Vagina (tissue), 2 donors: ENCODE measurements around the gene DGKI. TPM values are rescaled to one million over a fixed set of nuclear protein-coding genes. Genes with fewer than 3 reads are reported as not detected.

Source experiments
- DNase-seq, 2 donors: peaks; one replicate each; pipeline ENCODE4 v3.0.0-alpha.2; 2017; ENCODE audit errors: extremely low spot score in 2 of 2
- H3K27ac ChIP-seq: fragments of 200-600 bp; sonication (generic); one replicate; pipeline ENCODE4 v1.5.1; 2019
- H3K27me3 ChIP-seq: fragments of 200-600 bp; sonication (generic); one replicate; pipeline ENCODE4 v1.5.1; 2019
- H3K36me3 ChIP-seq, 2 donors: fragments of 200-600 bp; sonication (generic); one replicate each; pipeline ENCODE4 v1.5.1; 2017 to 2019
- H3K4me1 ChIP-seq: fragments of 200-600 bp; sonication (generic); one replicate; pipeline ENCODE4 v1.5.1; 2019
- H3K4me3 ChIP-seq, 2 donors: fragments of 200-600 bp; sonication (generic); 1 replicate in 1 of 2; 2 replicates in 1 of 2; pipeline ENCODE4 v1.5.1; 2016 to 2019
- H3K9me3 ChIP-seq: fragments of 200-600 bp; sonication (generic); one replicate; pipeline ENCODE4 v1.5.1; 2019
- POLR2A ChIP-seq, 2 donors: fragments of 450-650 bp; IDR thresholded peaks; one replicate each; pipeline ENCODE4 v1.6.1; 2017; ENCODE audit warnings: antibody characterized with exemption in 2 of 2, mild to moderate bottlenecking in 2 of 2, moderate library complexity in 2 of 2
- POLR2AphosphoS5 ChIP-seq, 2 donors: sonication (generic); formaldehyde crosslinking; IDR thresholded peaks; one replicate each; pipeline ENCODE4 v1.9.0; 2017; ENCODE audit warnings: antibody characterized with exemption in 2 of 2, mild to moderate bottlenecking in 2 of 2, low read depth in 1 of 2; ENCODE audit not compliant: insufficient read depth in 1 of 2
- intact Hi-C: fragments of 100-400 bp; cut with DNase I; formaldehyde crosslinking; loops from one replicate; pipeline ENCODE4 v1.15.1; 2023
- total RNA-seq: library from RNA; depleted of rRNA; stranded (reverse); fragments of >200 nt; gene quantifications from one replicate; pipeline ENCODE4 v1.2.3, GENCODE V29; 2016
- TF ChIP-seq, protein P1 (sequence below), 3 experiments: fragments of 450-650 bp in 2 of 3; fragments of 200-600 bp in 1 of 3; sonication (generic) in 1 of 3; IDR thresholded peaks; one replicate each; pipeline ENCODE4 v1.5.1; 2017 to 2019; ENCODE audit warnings: antibody characterized with exemption in 3 of 3, mild to moderate bottlenecking in 2 of 3, moderate library complexity in 2 of 3

The DGKI gene
- total RNA-seq, 1 donor from 2014 or later: 1.2 TPM

DNA sequence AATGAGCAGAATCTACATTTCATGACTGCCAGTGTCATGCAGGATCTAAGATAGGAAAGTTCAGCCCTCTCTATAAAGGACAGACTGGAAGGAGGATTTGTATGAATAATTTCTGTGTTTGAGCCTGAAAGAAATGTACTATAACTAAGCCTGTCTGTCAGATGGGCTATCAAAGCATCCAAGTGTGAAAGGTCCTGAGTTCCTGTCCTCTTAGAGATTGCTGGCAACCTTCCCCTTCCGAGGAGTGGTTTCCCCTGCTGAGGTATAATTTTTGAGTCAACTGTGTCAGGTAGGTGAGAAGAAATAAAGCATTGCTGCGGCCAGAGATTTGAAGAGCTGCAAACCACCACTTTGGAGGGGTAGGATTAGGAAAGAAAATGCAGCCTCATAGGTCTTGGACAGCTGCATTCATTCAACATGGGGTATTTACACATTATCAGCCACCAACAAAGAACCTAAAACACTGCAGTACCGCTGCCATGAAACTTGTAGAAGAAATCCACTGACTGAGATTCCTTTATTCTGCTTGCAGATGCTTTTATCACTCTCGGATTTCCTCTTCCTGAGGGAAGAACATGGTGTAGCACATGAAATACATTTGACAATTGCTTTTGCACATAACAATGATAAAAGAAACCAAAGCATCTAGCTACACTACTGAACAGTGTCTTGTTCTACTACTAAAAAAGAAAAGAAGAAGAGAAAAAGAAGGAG, 189.1 kb downstream of the DGKI start:
- intact Hi-C loops: loop anchor here (10.0 kb wide), 1 partner anchor 237 kb away; no protein-coding TSS in a partner anchor
- Histone ChIP-seq H3K36me3 (no peaks in the 10 kb centered on the region), H3K27ac (no peak overlapping the region), H3K9me3 (no peaks in the 10 kb centered on the region), H3K4me3 (no peak overlapping the region), H3K4me1 (no peaks in the 10 kb centered on the region), H3K27me3 (no peaks in the 10 kb centered on the region)
- TF ChIP-seq POLR2A (IDR thresholded peaks at IDR 0.05) (no peak), POLR2AphosphoS5 (IDR thresholded peaks at IDR 0.05; ENCODE audit: insufficient read depth in 1 of 2, low read depth in 1 of 2) (no peak)
- TF ChIP-seq, protein P1, sequence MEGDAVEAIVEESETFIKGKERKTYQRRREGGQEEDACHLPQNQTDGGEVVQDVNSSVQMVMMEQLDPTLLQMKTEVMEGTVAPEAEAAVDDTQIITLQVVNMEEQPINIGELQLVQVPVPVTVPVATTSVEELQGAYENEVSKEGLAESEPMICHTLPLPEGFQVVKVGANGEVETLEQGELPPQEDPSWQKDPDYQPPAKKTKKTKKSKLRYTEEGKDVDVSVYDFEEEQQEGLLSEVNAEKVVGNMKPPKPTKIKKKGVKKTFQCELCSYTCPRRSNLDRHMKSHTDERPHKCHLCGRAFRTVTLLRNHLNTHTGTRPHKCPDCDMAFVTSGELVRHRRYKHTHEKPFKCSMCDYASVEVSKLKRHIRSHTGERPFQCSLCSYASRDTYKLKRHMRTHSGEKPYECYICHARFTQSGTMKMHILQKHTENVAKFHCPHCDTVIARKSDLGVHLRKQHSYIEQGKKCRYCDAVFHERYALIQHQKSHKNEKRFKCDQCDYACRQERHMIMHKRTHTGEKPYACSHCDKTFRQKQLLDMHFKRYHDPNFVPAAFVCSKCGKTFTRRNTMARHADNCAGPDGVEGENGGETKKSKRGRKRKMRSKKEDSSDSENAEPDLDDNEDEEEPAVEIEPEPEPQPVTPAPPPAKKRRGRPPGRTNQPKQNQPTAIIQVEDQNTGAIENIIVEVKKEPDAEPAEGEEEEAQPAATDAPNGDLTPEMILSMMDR (IDR thresholded peaks at IDR 0.05): no peak
- DNase-seq: no peak

GRCh38 chr7:137656850-137657232, 189.9 kb downstream of the DGKI start:
- no peaks in the 10 kb centered on the region for H3K27me3 ChIP-seq
- H3K27ac ChIP-seq: no peak overlapping the region
- H3K9me3 ChIP-seq: no peaks in the 10 kb centered on the region
- no peak overlapping the region for H3K4me3 ChIP-seq
- no peaks in the 10 kb centered on the region for H3K36me3 ChIP-seq
- no peak for TF ChIP-seq POLR2A (IDR thresholded peaks at IDR 0.05)
- TF ChIP-seq, protein P1 (IDR thresholded peaks at IDR 0.05): no peak
- TF ChIP-seq POLR2AphosphoS5 (IDR thresholded peaks at IDR 0.05; ENCODE audit: insufficient read depth in 1 of 2, low read depth in 1 of 2): no peak
- DNase-seq: no peak
- no peaks in the 10 kb centered on the region for H3K4me1 ChIP-seq
- intact Hi-C loops: loop anchor here (10.0 kb wide), 1 partner anchor 238 kb away; no protein-coding TSS in a partner anchor

GRCh38 chr7:137656227-137656849, 190.4 kb downstream of the DGKI start:
- Histone ChIP-seq H3K4me1 (no peaks in the 10 kb centered on the region), H3K27ac (no peak overlapping the region), H3K27me3 (no peaks in the 10 kb centered on the region), H3K9me3 (no peaks in the 10 kb centered on the region), H3K4me3 (no peak overlapping the region), H3K36me3 (no peaks in the 10 kb centered on the region)
- TF ChIP-seq, protein P1 (IDR thresholded peaks at IDR 0.05): peak; percentile 59 to 80 (median 71)
- TF ChIP-seq POLR2AphosphoS5 (IDR thresholded peaks at IDR 0.05; ENCODE audit: insufficient read depth in 1 of 2, low read depth in 1 of 2): no peak
- no peak for TF ChIP-seq POLR2A (IDR thresholded peaks at IDR 0.05)
- DNase-seq: no peak
- intact Hi-C loops: loop anchor here (10.0 kb wide), 1 partner anchor 238 kb away; no protein-coding TSS in a partner anchor

DNA sequence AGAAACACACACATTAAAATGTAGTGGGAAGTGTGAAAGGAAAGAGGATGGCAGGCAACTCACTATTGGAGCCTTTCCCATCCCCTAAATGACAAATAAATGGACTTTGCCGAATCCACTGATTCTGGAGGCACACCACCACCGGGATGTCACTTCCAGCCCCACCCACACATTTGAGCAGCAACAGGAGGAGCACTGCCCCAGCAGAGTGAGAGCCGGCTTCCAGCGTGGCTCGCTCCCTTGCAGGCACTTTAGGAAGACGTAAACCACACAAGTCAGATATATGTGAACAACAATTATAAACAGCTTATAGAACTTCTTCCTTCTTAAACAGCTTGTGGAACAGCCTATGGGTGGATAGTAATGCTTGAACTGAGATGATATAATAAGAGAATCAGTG, 191.0 kb downstream of the DGKI start:
- TF ChIP-seq POLR2A (IDR thresholded peaks at IDR 0.05) (no peak), POLR2AphosphoS5 (IDR thresholded peaks at IDR 0.05; ENCODE audit: insufficient read depth in 1 of 2, low read depth in 1 of 2) (no peak)
- TF ChIP-seq, protein P1 (IDR thresholded peaks at IDR 0.05): no peak
- Histone ChIP-seq H3K9me3 (no peaks in the 10 kb centered on the region), H3K36me3 (no peaks in the 10 kb centered on the region), H3K27me3 (no peaks in the 10 kb centered on the region), H3K4me1 (no peaks in the 10 kb centered on the region), H3K4me3 (no peak overlapping the region), H3K27ac (no peak overlapping the region)
- intact Hi-C loops: loop anchor here (10.0 kb wide), 1 partner anchor 239 kb away; no protein-coding TSS in a partner anchor
- DNase-seq: no peak

GRCh38 chr7:137652721-137653120, 194.1 kb downstream of the DGKI start:
- Histone ChIP-seq H3K27ac (no peak overlapping the region), H3K27me3 (no peaks in the 10 kb centered on the region), H3K4me1 (no peaks in the 10 kb centered on the region), H3K9me3 (no peaks in the 10 kb centered on the region), H3K4me3 (no peak overlapping the region), H3K36me3 (no peaks in the 10 kb centered on the region)
- intact Hi-C loops: loop anchor here (10.0 kb wide), 1 partner anchor 242 kb away; no protein-coding TSS in a partner anchor
- TF ChIP-seq POLR2A (IDR thresholded peaks at IDR 0.05) (no peak), POLR2AphosphoS5 (IDR thresholded peaks at IDR 0.05; ENCODE audit: insufficient read depth in 1 of 2, low read depth in 1 of 2) (no peak)
- TF ChIP-seq, protein P1 (IDR thresholded peaks at IDR 0.05): no peak
- no peak for DNase-seq
